C4-2B (cell line): ENCODE data around the gene SEZ6.

ENCODE experiments used
- CTCF ChIP-seq: fragments of 450-650 bp; conservative IDR thresholded peaks from 2 replicates; pipeline ENCODE4 v1.5.1; 2017; ENCODE audit warnings: mild to moderate bottlenecking
- ZFX ChIP-seq: fragments of 450-650 bp; IDR thresholded peaks from 2 replicates; pipeline ENCODE4 v1.6.1; 2017

- no peak for TF ChIP-seq CTCF
- TF ChIP-seq ZFX, result no peak
Measured at GRCh38 chr17:28912938-28913333, 92.9 kb downstream of the SEZ6 start.
